Fibroblast of the aortic adventitia (primary cell): ENCODE data around the gene ASS1. TPM values are rescaled to one million over a fixed set of nuclear protein-coding genes. Genes with fewer than 3 reads are reported as not detected.

ENCODE experiments used
- DNase-seq: peaks from one replicate; pipeline ENCODE4 v3.0.0-alpha.2; 2010; ENCODE audit warnings: low read depth
- H3K4me3 ChIP-seq: 2 replicates; pipeline ENCODE4 v1.5.1; 2011; ENCODE audit warnings: low read depth, mild to moderate bottlenecking, control low read depth, low read length, moderate library complexity
- CTCF ChIP-seq: IDR thresholded peaks from 2 replicates; pipeline ENCODE4 v1.5.1; 2011; ENCODE audit warnings: mild to moderate bottlenecking, low read length, control low read depth, inconsistent platforms; ENCODE audit not compliant: insufficient read depth
- total RNA-seq: library from RNA; depleted of rRNA; stranded (reverse); fragments of >200 nt; gene quantifications from 2 replicates; pipeline ENCODE4 v1.2.3, GENCODE V29; 2012; ENCODE audit warnings: low replicate concordance

Gene ASS1
- total RNA-seq, 1 donor, result 73.1 TPM

GRCh38 chr9:130500340-130501180 is 55.8 kb downstream of the ASS1 start:
- DNase-seq, result no peak
- TF ChIP-seq CTCF, result no peak
- H3K4me3 ChIP-seq, result no peak overlapping the region

GRCh38 chr9:130501639-130502038 is 56.9 kb downstream of the ASS1 start:
- no peak for TF ChIP-seq CTCF
- H3K4me3 ChIP-seq, result no peak overlapping the region
- DNase-seq, result no peak

DNA sequence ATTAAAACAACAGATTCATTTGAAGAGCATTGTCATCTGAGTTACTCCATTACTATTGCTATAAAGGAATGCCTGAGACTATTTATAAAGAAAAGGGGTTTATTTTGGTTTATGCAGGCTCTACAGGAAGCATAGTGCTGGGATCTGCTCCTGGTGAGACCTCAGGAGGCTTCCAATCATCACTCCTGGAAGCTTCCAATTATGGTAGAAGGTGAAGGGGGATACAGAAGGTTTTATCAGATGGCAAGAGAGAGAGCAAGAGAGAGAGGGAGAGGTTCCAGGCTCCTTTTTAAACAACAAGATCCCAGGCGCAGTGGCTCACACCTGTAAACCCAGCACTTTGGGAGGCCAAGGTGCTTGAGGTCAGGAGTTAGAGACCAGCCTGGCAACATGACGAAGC is 63.5 kb downstream of the ASS1 start:
- no peak for TF ChIP-seq CTCF
- H3K4me3 ChIP-seq, result no peak overlapping the region
- DNase-seq, result no peak

- H3K4me3 ChIP-seq, result no peak overlapping the region
- no peak for TF ChIP-seq CTCF
- DNase-seq, result no peak
Observed at GRCh38 chr9:130512199-130512598, 67.4 kb downstream of the ASS1 start.

DNA sequence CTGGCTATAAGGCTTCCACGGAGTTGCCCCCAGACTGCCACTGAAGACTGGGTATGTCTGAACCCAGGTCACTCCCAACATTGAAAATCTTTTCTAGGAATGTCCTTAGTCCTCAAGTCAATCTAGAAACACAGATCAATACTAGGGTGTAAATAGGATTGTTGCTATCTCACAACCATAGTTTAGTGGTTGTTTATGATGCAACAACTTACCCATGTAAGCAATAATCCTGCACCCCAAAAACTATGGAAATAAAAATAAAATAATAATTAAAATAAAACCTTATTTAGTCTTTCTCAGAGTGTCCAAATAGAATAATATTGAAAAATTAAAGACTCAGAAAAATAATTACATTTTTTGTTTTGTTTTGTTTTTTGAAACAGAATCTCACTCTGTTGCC is 68.3 kb downstream of the ASS1 start:
- DNase-seq, result no peak
- no peak overlapping the region for H3K4me3 ChIP-seq
- no peak for TF ChIP-seq CTCF

- no peak for TF ChIP-seq CTCF
- no peak overlapping the region for H3K4me3 ChIP-seq
- no peak for DNase-seq
Observed at GRCh38 chr9:130518233-130518632, 73.5 kb downstream of the ASS1 start.
